Activated CD4-positive, alpha-beta T cell treated with anti-CD3 and anti-CD28 coated beads, Interleukin-2, amount 10 ng/mL, durations not matched to agents 7 days and 5 days (primary cell): ENCODE results near the gene CPSF7. TPM values are rescaled to one million over a fixed set of nuclear protein-coding genes. Genes with fewer than 3 reads are reported as not detected.

Experiments
- CTCF ChIA-PET: fragments of 350-600 bp; sonication (Branson Sonifier 250); formaldehyde crosslinking; loops from one replicate; lab custom pipeline; 2021; ENCODE audit warnings: antibody characterized with exemption; lab: Charles Lee
- POLR2A ChIA-PET: fragments of 350-600 bp; sonication (Branson Sonifier 250); formaldehyde crosslinking; loops from one replicate; lab custom pipeline; 2021; ENCODE audit warnings: antibody characterized with exemption; lab: Charles Lee
- DNase-seq: peaks from one replicate; pipeline ENCODE4 v3.0.0-alpha.2; 2020
- H3K27ac Mint-ChIP-seq: one replicate; pipeline ENCODE4 v1.8.0; 2021; ENCODE audit warnings: mild to moderate bottlenecking, moderate library complexity, mixed read lengths
- H3K27me3 Mint-ChIP-seq: one replicate; pipeline ENCODE4 v1.8.0; 2021; ENCODE audit warnings: mixed read lengths
- H3K36me3 Mint-ChIP-seq: one replicate; pipeline ENCODE4 v1.8.0; 2021; ENCODE audit warnings: low read depth, mixed read lengths
- H3K4me1 Mint-ChIP-seq: one replicate; pipeline ENCODE4 v1.8.0; 2021; ENCODE audit warnings: mixed read lengths
- H3K4me3 Mint-ChIP-seq: one replicate; pipeline ENCODE4 v1.8.0; 2021; ENCODE audit warnings: mild to moderate bottlenecking, moderate library complexity, mixed read lengths
- H3K9me3 Mint-ChIP-seq: one replicate; pipeline ENCODE4 v1.8.0; 2021; ENCODE audit warnings: mixed read lengths
- total RNA-seq, 2 experiments: library from RNA; stranded (reverse); gene quantifications; one replicate each; pipeline ENCODE4 v1.2.3, GENCODE V29; 2021

CPSF7 gene
- total RNA-seq, 2 experiments from 2014 or later, result 106 to 133 TPM

GRCh38 chr11:61429346-61429690 lies 457 bp downstream of the CPSF7 start:
- Mint-ChIP-seq H3K4me1 (peaks cover 61% of the 10 kb centered on the region), H3K9me3 (no peaks in the 10 kb centered on the region), H3K27me3 (no peaks in the 10 kb centered on the region), H3K27ac (peak overlapping the region; percentile 98), H3K4me3 (peak overlapping the region; percentile 93), H3K36me3 (peaks cover 52% of the 10 kb centered on the region)
- POLR2A ChIA-PET, result interaction anchor here (1.0 kb wide), 1 partner anchor 35 kb away, joined by 6 read pairs; no protein-coding TSS in a partner anchor
- peak; percentile 65 for DNase-seq
- CTCF ChIA-PET, result interaction anchor here (0.6 to 1.9 kb wide), 7 partner anchors 17 to 93 kb away, joined by 3 to 9 read pairs (median 5); no protein-coding TSS in a partner anchor

GRCh38 chr11:61425367-61426131 lies 4.2 kb downstream of the CPSF7 start:
- Mint-ChIP-seq H3K36me3 (peaks cover 64% of the 10 kb centered on the region), H3K9me3 (no peaks in the 10 kb centered on the region), H3K27ac (no peak overlapping the region), H3K4me3 (no peak overlapping the region), H3K4me1 (peaks cover 49% of the 10 kb centered on the region), H3K27me3 (no peaks in the 10 kb centered on the region)
- ChIA-PET POLR2A (no interaction called here), CTCF (interaction anchor here (1.3 to 1.6 kb wide), 2 partner anchors 10 to 32 kb away, joined by 3 to 8 read pairs; no protein-coding TSS in a partner anchor)
- no peak for DNase-seq

- no peak overlapping the region for H3K27ac Mint-ChIP-seq
- POLR2A ChIA-PET, result interaction anchor here (0.7 kb wide), 1 partner anchor 1608 kb away, joined by 3 read pairs; no protein-coding TSS in a partner anchor
These were observed 7.5 kb downstream of the CPSF7 start for GRCh38 chr11:61422226-61422625.

GRCh38 chr11:61418136-61418535 lies 11.6 kb downstream of the CPSF7 start:
- Mint-ChIP-seq H3K27me3 (no peaks in the 10 kb centered on the region), H3K4me3 (no peak overlapping the region), H3K9me3 (no peaks in the 10 kb centered on the region), H3K36me3 (peaks cover 85% of the 10 kb centered on the region), H3K4me1 (peaks cover 46% of the 10 kb centered on the region), H3K27ac (no peak overlapping the region)
- DNase-seq, result no peak
- ChIA-PET CTCF (interaction anchor here (1.1 to 1.9 kb wide), 3 partner anchors 10 to 18 kb away, joined by 3 to 5 read pairs (median 3); no protein-coding TSS in a partner anchor), POLR2A (no interaction called here)

More at GRCh38 chr11:61422226-61422625, 7.5 kb downstream of the CPSF7 start:
- CTCF ChIA-PET, result interaction anchor here (0.6 kb wide), 1 partner anchor 96 kb away, joined by 4 read pairs; no protein-coding TSS in a partner anchor
- H3K4me3 Mint-ChIP-seq, result no peak overlapping the region
- H3K9me3 Mint-ChIP-seq, result no peaks in the 10 kb centered on the region
- no peaks in the 10 kb centered on the region for H3K27me3 Mint-ChIP-seq
- no peak for DNase-seq
- peaks cover 77% of the 10 kb centered on the region for H3K36me3 Mint-ChIP-seq
- H3K4me1 Mint-ChIP-seq, result peaks cover 47% of the 10 kb centered on the region

- Mint-ChIP-seq H3K4me3 (no peak overlapping the region), H3K9me3 (no peaks in the 10 kb centered on the region), H3K27ac (no peak overlapping the region), H3K27me3 (no peaks in the 10 kb centered on the region), H3K36me3 (peaks cover 83% of the 10 kb centered on the region), H3K4me1 (peaks cover 45% of the 10 kb centered on the region)
- ChIA-PET POLR2A (no interaction called here), CTCF (interaction anchor here (1.1 to 1.9 kb wide), 3 partner anchors 10 to 18 kb away, joined by 3 to 5 read pairs (median 3); no protein-coding TSS in a partner anchor)
- DNase-seq, result no peak
These were observed 12.1 kb downstream of the CPSF7 start for GRCh38 chr11:61417670-61418069.

- peaks cover 41% of the 10 kb centered on the region for H3K4me1 Mint-ChIP-seq
- ChIA-PET POLR2A (no interaction called here), CTCF (interaction anchor here (1.9 kb wide), 1 partner anchor 15 kb away, joined by 5 read pairs; no protein-coding TSS in a partner anchor)
- no peak overlapping the region for H3K27ac Mint-ChIP-seq
- no peaks in the 10 kb centered on the region for H3K27me3 Mint-ChIP-seq
- DNase-seq, result no peak
- H3K36me3 Mint-ChIP-seq, result peaks cover 78% of the 10 kb centered on the region
- no peaks in the 10 kb centered on the region for H3K9me3 Mint-ChIP-seq
- no peak overlapping the region for H3K4me3 Mint-ChIP-seq
These were observed 12.8 kb downstream of the CPSF7 start for GRCh38 chr11:61416941-61417340.

- H3K4me1 Mint-ChIP-seq, result peaks cover 39% of the 10 kb centered on the region
- POLR2A ChIA-PET, result no interaction called here
- H3K27ac Mint-ChIP-seq, result no peak overlapping the region
- H3K36me3 Mint-ChIP-seq, result peaks cover 82% of the 10 kb centered on the region
- no peak for DNase-seq
- no peak overlapping the region for H3K4me3 Mint-ChIP-seq
- H3K27me3 Mint-ChIP-seq, result no peaks in the 10 kb centered on the region
- no peaks in the 10 kb centered on the region for H3K9me3 Mint-ChIP-seq
- CTCF ChIA-PET, result no interaction called here
These were observed 14.4 kb downstream of the CPSF7 start for GRCh38 chr11:61415381-61415780.

- Mint-ChIP-seq H3K9me3 (no peaks in the 10 kb centered on the region), H3K4me1 (peaks cover 35% of the 10 kb centered on the region), H3K27ac (peak overlapping the region; percentile 34), H3K36me3 (peaks cover 76% of the 10 kb centered on the region), H3K4me3 (no peak overlapping the region), H3K27me3 (no peaks in the 10 kb centered on the region)
- no peak for DNase-seq
- ChIA-PET POLR2A (no interaction called here), CTCF (no interaction called here)
These were observed 15.2 kb downstream of the CPSF7 start for GRCh38 chr11:61414547-61414946.

GRCh38 chr11:61413496-61413895 lies 16.3 kb downstream of the CPSF7 start:
- no peaks in the 10 kb centered on the region for H3K27me3 Mint-ChIP-seq
- H3K9me3 Mint-ChIP-seq, result no peaks in the 10 kb centered on the region
- ChIA-PET CTCF (interaction anchor here (0.6 to 0.8 kb wide), 3 partner anchors 14 to 522 kb away, joined by 3 to 4 read pairs (median 4); no protein-coding TSS in a partner anchor), POLR2A (no interaction called here)
- H3K27ac Mint-ChIP-seq, result no peak overlapping the region
- peaks cover 34% of the 10 kb centered on the region for H3K4me1 Mint-ChIP-seq
- H3K36me3 Mint-ChIP-seq, result peaks cover 75% of the 10 kb centered on the region
- DNase-seq, result no peak
- H3K4me3 Mint-ChIP-seq, result no peak overlapping the region

- ChIA-PET POLR2A (no interaction called here), CTCF (interaction anchor here (1.5 kb wide), 1 partner anchor 75 kb away, joined by 4 read pairs; no protein-coding TSS in a partner anchor)
- Mint-ChIP-seq H3K4me1 (peaks cover 19% of the 10 kb centered on the region), H3K27ac (no peak overlapping the region), H3K4me3 (no peak overlapping the region), H3K27me3 (no peaks in the 10 kb centered on the region), H3K9me3 (no peaks in the 10 kb centered on the region), H3K36me3 (peaks cover 73% of the 10 kb centered on the region)
- DNase-seq, result no peak
These were observed 18.2 kb downstream of the CPSF7 start for GRCh38 chr11:61411589-61411988.

GRCh38 chr11:61406991-61407728 lies 22.6 kb downstream of the CPSF7 start:
- Mint-ChIP-seq H3K27me3 (no peaks in the 10 kb centered on the region), H3K27ac (no peak overlapping the region), H3K4me3 (no peak overlapping the region), H3K9me3 (no peaks in the 10 kb centered on the region), H3K36me3 (peaks cover 71% of the 10 kb centered on the region), H3K4me1 (no peaks in the 10 kb centered on the region)
- ChIA-PET CTCF (no interaction called here), POLR2A (no interaction called here)
- no peak for DNase-seq

- Mint-ChIP-seq H3K36me3 (peaks cover 65% of the 10 kb centered on the region), H3K4me3 (no peak overlapping the region), H3K4me1 (no peaks in the 10 kb centered on the region), H3K9me3 (no peaks in the 10 kb centered on the region), H3K27me3 (no peaks in the 10 kb centered on the region), H3K27ac (no peak overlapping the region)
- ChIA-PET CTCF (no interaction called here), POLR2A (no interaction called here)
- DNase-seq, result no peak
These were observed 23.7 kb downstream of the CPSF7 start for GRCh38 chr11:61406067-61406466.
